Epithelial cell of proximal tubule (primary cell): ENCODE data around the gene LXN. TPM values are rescaled to one million over a fixed set of nuclear protein-coding genes. Genes with fewer than 3 reads are reported as not detected.

Experiments
- DNase-seq: peaks from one replicate; pipeline ENCODE4 v3.0.0-alpha.2; 2011; ENCODE audit warnings: low read depth
- H3K4me3 ChIP-seq: 2 replicates; pipeline ENCODE4 v1.5.1; 2011; ENCODE audit warnings: low read depth, mild to moderate bottlenecking, low read length
- total RNA-seq: library from RNA; depleted of rRNA; stranded (reverse); fragments of >200 nt; gene quantifications from 2 replicates; pipeline ENCODE4 v1.2.3, GENCODE V29; 2015
- TF ChIP-seq, protein P1 (sequence below): conservative IDR thresholded peaks from 2 replicates; pipeline ENCODE4 v1.5.1; 2012; ENCODE audit warnings: low read depth, mild to moderate bottlenecking, low read length

LXN gene
- total RNA-seq, 1 donor from 2014 or later, result 14.4 TPM

DNA sequence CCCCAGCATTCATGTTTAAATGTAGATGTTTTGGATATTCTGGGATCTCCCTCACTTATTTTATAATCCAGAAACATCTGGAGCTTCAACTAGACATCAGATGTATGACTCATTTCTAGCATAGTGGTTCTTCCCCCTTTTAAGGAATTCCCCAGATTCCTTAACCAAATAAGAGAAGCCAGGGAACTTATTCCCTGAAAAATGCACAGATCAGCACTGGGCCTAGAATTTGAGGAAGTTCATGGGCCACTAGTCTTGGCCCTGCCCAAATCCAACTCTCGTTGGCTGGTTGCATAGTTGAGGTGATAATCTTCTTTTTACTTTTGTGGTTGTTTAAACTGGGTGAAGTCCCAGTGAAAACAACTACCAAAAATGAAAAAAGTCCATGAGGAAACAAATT, 39.4 kb upstream of the LXN start:
- H3K4me3 ChIP-seq, result no peak overlapping the region
- TF ChIP-seq, protein P1, sequence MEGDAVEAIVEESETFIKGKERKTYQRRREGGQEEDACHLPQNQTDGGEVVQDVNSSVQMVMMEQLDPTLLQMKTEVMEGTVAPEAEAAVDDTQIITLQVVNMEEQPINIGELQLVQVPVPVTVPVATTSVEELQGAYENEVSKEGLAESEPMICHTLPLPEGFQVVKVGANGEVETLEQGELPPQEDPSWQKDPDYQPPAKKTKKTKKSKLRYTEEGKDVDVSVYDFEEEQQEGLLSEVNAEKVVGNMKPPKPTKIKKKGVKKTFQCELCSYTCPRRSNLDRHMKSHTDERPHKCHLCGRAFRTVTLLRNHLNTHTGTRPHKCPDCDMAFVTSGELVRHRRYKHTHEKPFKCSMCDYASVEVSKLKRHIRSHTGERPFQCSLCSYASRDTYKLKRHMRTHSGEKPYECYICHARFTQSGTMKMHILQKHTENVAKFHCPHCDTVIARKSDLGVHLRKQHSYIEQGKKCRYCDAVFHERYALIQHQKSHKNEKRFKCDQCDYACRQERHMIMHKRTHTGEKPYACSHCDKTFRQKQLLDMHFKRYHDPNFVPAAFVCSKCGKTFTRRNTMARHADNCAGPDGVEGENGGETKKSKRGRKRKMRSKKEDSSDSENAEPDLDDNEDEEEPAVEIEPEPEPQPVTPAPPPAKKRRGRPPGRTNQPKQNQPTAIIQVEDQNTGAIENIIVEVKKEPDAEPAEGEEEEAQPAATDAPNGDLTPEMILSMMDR, result no peak
- DNase-seq, result peak; percentile 36

DNA sequence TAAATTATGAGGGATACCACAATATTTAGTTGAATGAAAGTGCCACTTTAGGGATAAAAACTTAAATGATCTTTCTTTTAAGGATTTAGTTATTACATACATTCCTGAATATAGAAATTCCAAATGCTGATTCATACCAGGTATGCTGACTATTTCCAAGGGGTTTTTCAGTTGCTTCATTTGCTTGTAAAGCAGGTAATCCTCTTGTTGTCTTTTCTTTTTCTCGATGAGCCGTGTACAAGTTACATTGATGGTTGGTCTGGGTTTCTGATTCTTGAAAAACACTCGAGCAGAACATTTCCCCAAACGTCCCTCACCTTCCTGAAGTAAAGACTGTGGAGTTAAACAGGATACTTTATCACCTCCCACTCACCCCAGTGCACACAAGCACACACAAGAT, 38.2 kb upstream of the LXN start:
- no peak overlapping the region for H3K4me3 ChIP-seq
- no peak for DNase-seq
- TF ChIP-seq, protein P1, result no peak

DNA sequence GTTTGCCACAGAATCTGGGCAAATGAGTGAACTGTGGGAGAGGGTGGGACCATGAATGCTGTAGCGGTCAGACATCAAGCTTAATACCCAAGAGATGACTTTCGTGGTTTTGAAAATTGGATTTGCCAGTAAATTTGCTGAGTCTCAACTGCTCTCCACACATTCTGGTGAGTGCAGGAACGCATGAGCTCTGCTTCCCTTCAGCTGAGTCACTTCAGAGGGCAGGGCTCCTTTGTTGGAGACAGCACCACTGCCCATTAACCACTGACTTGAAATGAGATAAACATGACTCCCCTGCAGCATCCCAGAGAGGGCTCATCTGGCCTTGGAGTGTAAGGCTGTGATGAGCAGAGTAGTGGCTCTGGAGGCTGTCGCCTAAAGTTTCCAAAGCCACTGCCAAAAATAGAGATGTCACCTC, 37.2 kb upstream of the LXN start:
- peak; percentile 71 for DNase-seq
- no peak overlapping the region for H3K4me3 ChIP-seq
- TF ChIP-seq, protein P1, result no peak

DNA sequence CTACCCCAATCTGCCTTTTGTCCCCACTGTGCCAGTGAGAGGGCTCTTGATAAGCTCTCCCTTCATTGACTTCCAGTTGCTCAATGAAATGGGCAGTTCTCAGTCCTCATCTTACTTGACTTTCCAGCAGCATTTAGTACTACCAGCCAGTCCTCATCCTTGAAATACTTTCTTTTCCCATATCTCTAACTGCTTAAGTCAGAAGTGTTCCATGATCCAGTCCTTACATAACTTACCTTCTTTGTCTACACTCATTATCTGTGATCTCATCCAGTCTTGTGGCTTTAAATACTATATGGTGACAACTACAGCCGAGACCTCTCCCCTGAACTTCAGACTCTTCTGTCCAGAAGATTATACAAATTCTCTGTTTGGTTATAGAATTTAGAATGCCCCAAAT, 31.1 kb upstream of the LXN start:
- no peak overlapping the region for H3K4me3 ChIP-seq
- TF ChIP-seq, protein P1, result no peak
- no peak for DNase-seq

DNA sequence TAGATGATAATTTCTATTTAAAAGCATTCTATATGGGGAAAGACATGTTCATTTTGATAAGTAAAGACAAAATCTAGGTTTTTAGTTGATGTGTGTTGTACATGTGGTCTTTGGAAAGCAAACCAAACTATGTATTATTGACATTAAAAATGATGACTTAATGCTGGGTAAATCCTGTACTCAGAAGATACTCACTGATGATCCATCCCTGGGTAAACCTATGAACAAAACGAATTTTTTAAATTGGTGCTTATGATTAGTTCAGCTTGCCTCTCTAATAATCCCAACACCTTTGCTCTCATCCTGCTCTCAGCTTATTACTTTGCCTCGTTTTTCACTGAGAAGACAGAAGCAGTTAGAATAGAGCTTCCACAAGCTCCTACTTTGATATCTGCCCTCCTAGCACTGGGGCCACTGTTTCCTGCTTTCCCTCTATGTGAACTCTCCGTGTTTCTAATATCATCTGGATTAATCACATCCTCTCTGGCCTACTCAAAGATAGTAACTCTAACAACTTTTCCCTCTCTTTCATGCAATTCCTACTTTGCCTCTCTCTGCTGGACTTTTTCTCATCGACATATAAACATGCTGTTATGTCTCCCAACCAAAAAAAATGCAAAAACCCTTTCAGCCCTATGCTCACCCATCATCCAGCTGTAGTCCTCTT, 30.5 kb upstream of the LXN start:
- no peak overlapping the region for H3K4me3 ChIP-seq
- TF ChIP-seq, protein P1, result no peak
- no peak for DNase-seq

DNA sequence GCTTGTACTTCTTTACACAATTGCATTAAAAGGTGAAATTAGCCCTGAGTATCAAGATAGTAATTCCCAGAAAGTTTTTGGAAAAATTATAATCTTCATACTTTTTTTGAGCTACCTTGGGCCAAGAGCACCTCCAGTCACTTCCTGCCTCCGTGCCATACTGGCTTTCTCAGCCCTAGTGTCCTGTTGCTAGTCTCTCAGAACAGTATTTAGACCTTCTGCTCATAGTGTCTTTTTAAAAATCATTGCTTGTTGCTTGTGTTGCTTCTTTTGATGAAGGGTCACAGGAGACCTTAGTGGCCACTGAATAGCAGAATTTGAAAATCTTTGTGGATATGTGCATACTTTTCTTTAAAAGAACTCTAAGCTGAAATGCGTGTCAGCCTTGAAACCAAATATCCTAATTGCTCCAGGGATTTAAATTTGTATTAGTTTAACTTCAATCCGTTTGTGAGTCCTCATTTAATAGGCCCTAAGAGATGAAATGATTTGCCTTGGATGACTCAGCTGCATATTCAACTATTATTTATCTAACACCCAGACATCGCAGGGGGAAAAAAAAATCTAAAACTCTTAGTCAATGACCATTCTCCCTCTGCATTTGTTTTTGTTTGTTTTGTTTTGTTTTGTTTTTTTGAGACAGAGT, 29.1 kb upstream of the LXN start:
- DNase-seq, result no peak
- H3K4me3 ChIP-seq, result no peak overlapping the region
- TF ChIP-seq, protein P1, result no peak

DNA sequence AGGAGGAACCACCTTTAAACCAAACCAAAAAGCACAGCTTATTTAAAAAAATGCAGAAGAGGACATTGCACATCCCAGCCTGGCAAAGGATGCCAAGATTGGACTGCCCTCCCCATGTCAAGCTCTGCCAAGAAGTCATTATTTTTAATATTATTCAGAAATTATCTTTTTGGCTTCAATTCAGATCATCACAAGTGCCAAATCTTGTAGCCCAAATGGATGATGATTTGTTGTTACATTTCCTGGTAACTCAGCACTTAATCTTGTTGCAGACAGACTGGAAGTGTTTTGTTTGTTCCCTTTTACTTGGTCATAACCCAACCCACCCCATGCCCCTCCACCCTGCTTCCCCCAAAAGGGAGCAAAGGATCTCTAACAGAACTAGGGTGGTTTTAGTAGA, 28.1 kb upstream of the LXN start:
- DNase-seq, result no peak
- TF ChIP-seq, protein P1, result no peak
- no peak overlapping the region for H3K4me3 ChIP-seq
